Measurements from ENCODE around the gene KCNJ9. TPM values are rescaled to one million over a fixed set of nuclear protein-coding genes. Genes with fewer than 3 reads are reported as not detected.
"Not testable (repeated sequence)": the region's sequence is repeated elsewhere in the genome, so short reads cannot be mapped to it uniquely, and the experiment has no call there.

The KCNJ9 gene
- total RNA-seq, 1 donor from 2014 or later, result not detected

DNA sequence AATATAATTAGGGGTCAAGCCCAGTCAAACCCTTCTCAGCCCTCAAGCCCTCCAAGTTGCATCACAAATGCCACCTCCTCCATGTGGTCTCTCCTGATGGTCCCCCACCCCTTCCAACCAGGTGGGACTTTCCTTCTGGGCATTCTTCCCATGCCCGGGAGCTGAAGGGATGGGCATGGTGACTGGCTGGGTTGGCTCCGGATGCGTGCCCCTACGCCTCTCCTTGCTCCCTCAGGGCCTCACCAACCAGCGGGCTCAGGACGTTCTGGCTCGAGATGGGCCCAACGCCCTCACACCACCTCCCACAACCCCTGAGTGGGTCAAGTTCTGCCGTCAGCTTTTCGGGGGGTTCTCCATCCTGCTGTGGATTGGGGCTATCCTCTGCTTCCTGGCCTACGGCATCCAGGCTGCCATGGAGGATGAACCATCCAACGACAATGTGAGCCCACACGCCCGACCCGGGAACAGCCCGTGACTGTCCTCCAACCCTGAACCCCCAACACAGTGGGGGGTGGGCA, 41.7 kb downstream of the KCNJ9 start:
- intact Hi-C loops (cut with micrococcal nuclease), result no loop called here

DNA sequence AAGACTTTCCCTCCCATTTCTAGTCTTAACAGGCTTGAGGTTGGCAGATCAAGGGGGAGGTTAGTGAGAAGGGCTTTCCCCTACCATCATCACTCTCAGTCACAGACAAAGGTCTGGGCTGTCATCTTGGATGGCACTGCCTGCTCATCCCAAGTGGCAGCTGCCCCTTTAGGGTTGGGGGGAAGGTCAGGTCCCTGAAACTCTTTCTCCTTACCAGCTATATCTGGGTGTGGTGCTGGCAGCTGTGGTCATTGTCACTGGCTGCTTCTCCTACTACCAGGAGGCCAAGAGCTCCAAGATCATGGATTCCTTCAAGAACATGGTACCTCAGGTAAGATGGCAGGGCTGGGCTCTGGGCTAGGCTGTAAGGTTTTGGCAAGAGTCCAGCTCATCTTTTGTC, 42.4 kb downstream of the KCNJ9 start:
- intact Hi-C loops (cut with micrococcal nuclease), result no loop called here

DNA sequence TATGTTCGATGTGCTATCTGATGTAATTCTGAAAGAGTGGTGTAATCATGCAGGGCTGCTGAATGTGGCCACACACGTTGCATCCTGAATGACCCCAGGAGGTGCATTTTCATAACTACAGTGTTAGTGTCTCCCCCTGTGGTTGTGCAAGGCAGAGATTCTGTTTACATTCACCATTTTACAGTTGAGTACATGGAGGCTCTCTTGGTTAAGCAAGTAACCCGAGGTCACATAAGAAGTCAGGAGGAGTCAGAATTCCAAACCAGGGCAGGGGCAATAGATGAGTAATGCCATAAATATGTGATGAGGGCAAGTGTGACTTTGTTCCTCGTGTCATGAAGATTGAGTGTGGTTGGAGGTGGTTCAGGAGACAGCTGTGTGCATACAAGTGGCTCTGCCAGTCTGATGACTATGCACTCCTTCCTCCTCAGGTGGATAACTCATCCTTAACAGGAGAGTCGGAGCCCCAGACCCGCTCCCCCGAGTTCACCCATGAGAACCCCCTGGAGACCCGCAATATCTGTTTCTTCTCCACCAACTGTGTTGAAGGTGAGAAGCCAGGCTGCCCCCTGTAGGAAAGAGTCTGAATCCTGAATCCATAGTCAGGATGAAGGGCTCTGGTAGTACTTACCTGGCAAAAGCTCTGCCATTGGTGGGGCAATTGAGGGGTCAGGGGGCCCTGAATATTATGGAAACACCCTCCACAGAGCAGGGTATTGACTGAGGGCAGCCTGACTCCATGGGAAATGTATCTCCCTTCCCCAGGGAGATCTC, 43.6 kb downstream of the KCNJ9 start:
- intact Hi-C loops (cut with micrococcal nuclease), result no loop called here

GRCh38 chr1:160125746-160126145, 44.4 kb downstream of the KCNJ9 start:
- intact Hi-C loops (cut with micrococcal nuclease), result no loop called here

DNA sequence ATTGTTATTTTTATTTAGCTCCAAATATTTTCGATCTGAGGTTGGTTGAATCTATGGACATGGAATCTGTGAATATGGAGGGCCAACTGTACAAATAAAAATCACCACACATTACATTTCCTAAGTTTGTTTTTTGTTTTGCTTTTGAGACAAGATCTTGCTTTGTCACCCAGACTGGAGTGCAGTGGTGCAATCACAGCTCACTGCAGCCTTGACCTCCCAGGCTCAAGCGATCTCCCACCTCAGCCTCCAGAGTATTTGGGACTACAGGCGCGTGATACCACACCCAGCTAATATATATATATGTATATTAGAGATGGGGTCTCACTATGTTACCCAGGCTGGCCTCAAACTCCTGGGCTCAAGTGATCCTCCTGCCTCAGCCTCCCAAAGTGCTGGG, 45.0 kb downstream of the KCNJ9 start:
- intact Hi-C loops (cut with micrococcal nuclease), result not testable (repeated sequence)

DNA sequence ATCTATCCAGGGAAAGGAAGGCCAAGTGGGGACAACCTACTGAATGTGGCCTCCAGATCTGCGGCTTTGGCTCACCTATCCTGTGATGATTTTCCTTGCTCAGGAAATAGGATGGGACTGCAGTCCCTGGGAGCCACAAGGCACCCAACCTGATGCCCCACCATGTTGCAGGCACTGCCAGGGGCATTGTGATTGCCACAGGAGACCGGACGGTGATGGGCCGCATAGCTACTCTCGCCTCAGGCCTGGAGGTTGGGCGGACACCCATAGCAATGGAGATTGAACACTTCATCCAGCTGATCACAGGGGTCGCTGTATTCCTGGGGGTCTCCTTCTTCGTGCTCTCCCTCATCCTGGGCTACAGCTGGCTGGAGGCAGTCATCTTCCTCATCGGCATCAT, 46.0 kb downstream of the KCNJ9 start:
- intact Hi-C loops (cut with micrococcal nuclease), result no loop called here

DNA sequence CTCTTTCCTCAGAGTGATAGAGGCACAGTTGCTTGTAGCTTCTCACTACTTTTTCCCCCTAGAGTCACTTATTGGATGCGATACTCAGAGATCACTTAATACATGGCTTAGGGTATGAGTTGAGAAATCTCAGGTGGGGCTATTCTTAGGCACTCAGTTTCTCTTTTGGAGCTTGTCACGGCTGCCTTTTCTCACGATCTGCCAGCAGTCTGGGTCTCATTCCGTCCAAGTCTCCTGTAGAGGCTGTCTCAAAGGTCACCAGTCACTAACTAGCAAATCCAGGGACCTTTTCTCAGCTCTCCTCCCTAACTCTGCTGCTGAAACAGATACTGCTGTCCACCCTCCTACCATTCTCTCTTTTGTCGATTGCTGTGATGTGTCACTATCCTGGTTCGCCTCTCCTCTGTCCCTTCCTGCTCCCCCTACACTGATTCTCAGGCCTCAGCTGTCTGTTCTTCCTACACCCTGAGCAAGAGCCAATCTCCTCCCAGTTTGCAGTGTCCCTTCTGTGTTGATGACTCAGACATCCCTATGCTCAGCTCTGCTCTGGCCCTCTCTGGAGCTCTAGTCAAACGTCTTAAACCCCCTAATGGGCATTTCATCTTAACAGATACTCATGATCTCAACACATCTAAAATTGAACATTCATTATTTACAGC, 46.7 kb downstream of the KCNJ9 start:
- intact Hi-C loops (cut with micrococcal nuclease), result no loop called here

GRCh38 chr1:160128636-160129035, 47.3 kb downstream of the KCNJ9 start:
- intact Hi-C loops (cut with micrococcal nuclease), result no loop called here

- intact Hi-C loops (cut with micrococcal nuclease), result no loop called here
Observed at GRCh38 chr1:160129046-160129445, 47.7 kb downstream of the KCNJ9 start.

DNA sequence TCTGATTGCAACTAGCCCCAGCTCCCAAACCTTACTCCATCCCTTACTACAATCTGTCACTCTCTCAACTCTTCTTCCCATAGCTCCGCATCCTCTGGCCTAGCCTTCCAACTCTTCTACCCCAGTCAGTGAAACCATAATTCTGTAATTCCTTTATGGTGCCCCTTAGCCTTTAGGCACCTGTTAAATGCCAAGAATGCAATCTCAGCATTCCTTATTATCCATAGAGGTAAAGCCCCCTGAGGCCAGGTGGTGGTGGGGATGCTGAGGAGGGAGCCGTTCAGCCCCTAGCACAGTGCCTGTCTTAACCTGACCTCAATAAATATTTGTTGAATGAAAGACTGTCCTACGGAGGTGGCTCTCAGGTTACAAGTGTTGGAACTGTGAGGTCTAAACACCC, 48.2 kb downstream of the KCNJ9 start:
- intact Hi-C loops (cut with micrococcal nuclease), result no loop called here

DNA sequence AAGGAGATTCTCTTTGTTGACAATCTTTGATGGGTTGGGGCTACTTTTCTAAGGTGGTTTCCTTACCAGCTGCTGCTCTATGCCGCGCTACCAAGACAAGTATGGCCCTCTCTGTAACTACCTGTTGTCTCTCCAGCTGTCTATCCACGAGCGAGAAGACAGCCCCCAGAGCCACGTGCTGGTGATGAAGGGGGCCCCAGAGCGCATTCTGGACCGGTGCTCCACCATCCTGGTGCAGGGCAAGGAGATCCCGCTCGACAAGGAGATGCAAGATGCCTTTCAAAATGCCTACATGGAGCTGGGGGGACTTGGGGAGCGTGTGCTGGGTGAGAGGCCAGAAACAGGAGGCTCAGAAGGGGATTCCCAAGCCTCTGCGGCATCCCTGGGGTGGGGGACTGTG, 48.6 kb downstream of the KCNJ9 start:
- intact Hi-C loops (cut with micrococcal nuclease), result no loop called here

DNA sequence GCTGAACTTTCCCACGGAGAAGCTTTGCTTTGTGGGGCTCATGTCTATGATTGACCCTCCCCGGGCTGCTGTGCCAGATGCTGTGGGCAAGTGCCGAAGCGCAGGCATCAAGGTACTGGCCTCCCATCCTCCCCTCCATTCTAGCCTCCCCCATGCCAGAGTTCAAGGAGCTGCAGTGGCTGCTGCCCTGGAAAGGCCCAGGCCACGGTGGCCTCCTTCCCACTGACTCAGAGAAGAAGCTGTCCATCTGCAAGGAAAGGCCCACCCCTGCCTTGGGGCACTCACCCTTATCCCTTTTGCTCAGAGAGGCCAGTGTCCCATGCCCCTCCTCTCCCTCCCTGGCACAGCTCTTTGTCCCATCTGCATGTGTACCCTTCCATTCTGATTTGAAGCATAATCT, 49.1 kb downstream of the KCNJ9 start:
- intact Hi-C loops (cut with micrococcal nuclease), result no loop called here

- intact Hi-C loops (cut with micrococcal nuclease), result no loop called here
Observed at GRCh38 chr1:160130939-160131338, 49.6 kb downstream of the KCNJ9 start.

- intact Hi-C loops (cut with micrococcal nuclease), result no loop called here
Observed at GRCh38 chr1:160131803-160132565, 50.6 kb downstream of the KCNJ9 start.

- intact Hi-C loops (cut with micrococcal nuclease), result no loop called here
Observed at GRCh38 chr1:160133990-160134770, 52.8 kb downstream of the KCNJ9 start.

DNA sequence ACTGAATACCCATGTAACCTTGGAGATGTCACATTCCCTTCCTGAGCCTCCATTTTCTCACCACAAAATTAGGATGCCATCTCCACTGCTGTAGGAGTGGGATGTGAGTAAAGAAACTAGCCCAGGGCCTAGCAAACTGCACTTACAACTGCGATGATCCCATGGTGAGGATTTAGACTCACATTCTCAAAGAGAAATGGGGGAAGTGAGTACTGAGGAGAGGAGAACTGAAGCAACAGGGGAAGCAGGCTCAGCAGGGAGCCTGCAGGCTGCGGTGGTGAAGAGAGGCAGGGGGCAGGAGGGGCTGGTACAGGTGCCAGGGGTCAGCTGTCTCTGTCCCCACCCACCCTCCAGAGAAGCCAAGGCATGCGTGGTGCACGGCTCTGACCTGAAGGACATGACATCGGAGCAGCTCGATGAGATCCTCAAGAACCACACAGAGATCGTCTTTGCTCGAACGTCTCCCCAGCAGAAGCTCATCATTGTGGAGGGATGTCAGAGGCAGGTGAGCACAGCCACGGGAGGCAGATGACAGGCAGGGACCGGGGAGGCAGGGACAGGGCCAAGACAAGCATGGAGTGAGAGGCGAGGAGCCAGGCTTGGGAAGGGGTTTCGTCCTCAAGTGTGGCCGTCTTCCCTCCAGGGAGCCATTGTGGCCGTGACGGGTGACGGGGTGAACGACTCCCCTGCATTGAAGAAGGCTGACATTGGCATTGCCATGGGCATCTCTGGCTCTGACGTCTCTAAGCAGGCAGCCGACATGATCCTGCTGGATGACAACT, 53.6 kb downstream of the KCNJ9 start:
- intact Hi-C loops (cut with micrococcal nuclease), result no loop called here

DNA sequence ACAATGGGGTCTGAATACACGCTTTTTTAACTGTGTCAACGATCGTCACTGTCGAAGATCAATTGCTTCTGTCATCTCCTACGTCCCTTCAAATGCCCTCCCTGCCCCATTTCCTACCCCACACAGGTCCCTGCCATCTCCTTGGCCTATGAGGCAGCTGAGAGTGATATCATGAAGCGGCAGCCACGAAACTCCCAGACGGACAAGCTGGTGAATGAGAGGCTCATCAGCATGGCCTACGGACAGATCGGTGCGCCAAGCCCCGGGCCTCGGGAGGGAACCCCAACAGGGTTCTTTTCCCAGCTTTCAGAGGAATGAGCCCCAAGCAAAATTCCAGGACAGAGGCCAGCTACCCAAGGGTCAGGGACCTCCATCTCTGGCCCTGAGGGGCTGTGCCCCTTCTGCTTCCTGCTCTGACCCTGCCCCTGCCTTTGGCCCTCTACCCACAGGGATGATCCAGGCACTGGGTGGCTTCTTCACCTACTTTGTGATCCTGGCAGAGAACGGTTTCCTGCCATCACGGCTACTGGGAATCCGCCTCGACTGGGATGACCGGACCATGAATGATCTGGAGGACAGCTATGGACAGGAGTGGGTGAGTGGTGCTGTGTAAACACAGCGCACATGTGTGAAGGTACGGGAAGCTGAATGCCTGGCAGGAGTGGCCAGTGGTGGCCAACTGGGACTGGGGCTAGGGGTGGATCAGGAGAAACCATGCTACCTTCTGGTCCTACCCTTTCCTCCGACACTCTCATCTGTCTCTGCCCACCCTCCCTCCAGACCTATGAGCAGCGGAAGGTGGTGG, 55.0 kb downstream of the KCNJ9 start:
- intact Hi-C loops (cut with micrococcal nuclease), result no loop called here

DNA sequence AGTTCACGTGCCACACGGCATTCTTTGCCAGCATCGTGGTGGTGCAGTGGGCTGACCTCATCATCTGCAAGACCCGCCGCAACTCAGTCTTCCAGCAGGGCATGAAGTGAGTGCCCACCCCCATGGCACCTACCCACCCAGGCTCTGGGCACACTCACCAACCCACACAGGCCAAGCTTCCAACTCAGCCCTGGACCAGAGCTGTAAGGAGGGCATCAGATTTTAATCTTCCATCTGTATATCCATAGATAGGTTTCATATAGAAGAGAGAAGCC, 55.5 kb downstream of the KCNJ9 start:
- intact Hi-C loops (cut with micrococcal nuclease), result no loop called here

DNA sequence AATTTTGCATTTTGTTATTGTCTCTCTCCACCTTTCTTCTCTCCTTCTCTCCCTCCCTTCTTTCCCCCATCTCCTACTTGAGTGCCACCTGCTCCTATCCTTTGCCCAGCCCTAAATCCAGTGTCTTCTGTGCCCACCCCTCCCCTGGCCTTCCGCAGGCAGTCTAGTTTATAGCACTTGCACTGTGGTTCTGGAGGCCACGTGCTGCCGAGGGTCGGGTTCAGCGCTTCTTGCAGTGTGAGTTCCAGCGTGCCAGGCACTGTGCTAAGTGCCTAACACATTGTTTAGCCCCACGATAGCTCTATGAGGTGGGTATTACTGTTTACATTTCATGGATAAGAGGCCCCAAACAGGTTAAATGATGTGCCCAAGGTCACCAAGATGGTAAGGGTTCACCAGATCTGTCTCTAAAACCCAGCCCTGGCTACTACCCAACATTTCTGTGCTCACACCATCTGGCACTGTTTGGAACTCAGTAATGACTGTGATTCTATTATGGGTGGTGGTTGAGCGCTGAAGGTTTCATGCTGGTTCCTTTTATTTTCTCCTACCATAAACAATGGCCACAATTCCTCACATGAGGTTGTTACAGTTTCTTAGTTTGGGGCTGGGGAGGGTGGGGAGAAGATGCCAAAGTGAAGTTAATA, 56.0 kb downstream of the KCNJ9 start:
- intact Hi-C loops (cut with micrococcal nuclease), result no loop called here
